DND-41 (cell line): Measurements from ENCODE around the gene MCTP1.

Experiments used
- ATAC-seq: fragments of 200-7000 bp; cut with Tn5 transposase; 3 replicates; pipeline ENCODE4 v1.9.1; 2021; ENCODE audit warnings: low read depth; ENCODE audit not compliant: insufficient read depth
- DNase-seq: peaks from one replicate; pipeline ENCODE4 v3.0.0-alpha.2; 2020
- H2AFZ ChIP-seq: 2 replicates; pipeline ENCODE4 v1.6.0; 2012; ENCODE audit warnings: low read depth, low read length
- H3K27ac ChIP-seq: 2 replicates; pipeline ENCODE4 v1.5.1; 2012; ENCODE audit warnings: low read length, inconsistent platforms
- H3K27me3 ChIP-seq: fragments of 200-600 bp; sonication (generic); 2 replicates; pipeline ENCODE4 v1.6.0; 2012; ENCODE audit warnings: low read length, mild to moderate bottlenecking, inconsistent platforms; ENCODE audit not compliant: insufficient read depth, poor library complexity
- H3K36me3 ChIP-seq: 2 replicates; pipeline ENCODE4 v1.5.1; 2012; ENCODE audit warnings: low read length, inconsistent platforms; ENCODE audit not compliant: insufficient read depth
- H3K4me1 ChIP-seq: 2 replicates; pipeline ENCODE4 v1.5.1; 2012; ENCODE audit warnings: mild to moderate bottlenecking, low read length; ENCODE audit not compliant: insufficient read depth
- H3K4me2 ChIP-seq: 2 replicates; pipeline ENCODE4 v1.6.0; 2012; ENCODE audit warnings: mild to moderate bottlenecking, moderate library complexity, low read length, inconsistent platforms; ENCODE audit not compliant: insufficient read depth
- H3K4me3 ChIP-seq, 2 experiments: fragments of 200-600 bp in 1 of 2; shearing (Covaris generic) in 1 of 2; 2 replicates each; pipeline ENCODE4 v1.5.1; 2012 to 2016; ENCODE audit warnings: inconsistent platforms in 2 of 2, low read length in 2 of 2, mild to moderate bottlenecking in 2 of 2, low read depth in 1 of 2, moderate library complexity in 1 of 2
- H3K79me2 ChIP-seq: 2 replicates; pipeline ENCODE4 v1.6.0; 2012; ENCODE audit warnings: low read length, inconsistent platforms; ENCODE audit not compliant: insufficient read depth
- H3K9ac ChIP-seq: 2 replicates; pipeline ENCODE4 v1.6.0; 2012; ENCODE audit warnings: low read depth, mild to moderate bottlenecking, inconsistent platforms, low read length, moderate library complexity
- H3K9me3 ChIP-seq: 2 replicates; pipeline ENCODE4 v1.5.1; 2012; ENCODE audit warnings: low read length, moderate library complexity, mild to moderate bottlenecking, inconsistent platforms; ENCODE audit not compliant: insufficient read depth, severe bottlenecking
- H4K20me1 ChIP-seq: 2 replicates; pipeline ENCODE4 v1.6.0; 2012; ENCODE audit warnings: low read length; ENCODE audit not compliant: insufficient read depth
- EZH2 ChIP-seq: IDR thresholded peaks from 3 replicates; pipeline ENCODE4 v1.6.1; 2012; ENCODE audit warnings: borderline replicate concordance, low read depth, mild to moderate bottlenecking, moderate library complexity, low read length, inconsistent platforms; ENCODE audit not compliant: severe bottlenecking
- TF ChIP-seq, protein P1 (sequence below): IDR thresholded peaks from 2 replicates; pipeline ENCODE4 v1.5.1; 2012; ENCODE audit warnings: borderline replicate concordance, low read length, moderate library complexity, mild to moderate bottlenecking; ENCODE audit not compliant: poor library complexity, severe bottlenecking; ENCODE audit errors: extremely low read depth

Gene MCTP1

DNA sequence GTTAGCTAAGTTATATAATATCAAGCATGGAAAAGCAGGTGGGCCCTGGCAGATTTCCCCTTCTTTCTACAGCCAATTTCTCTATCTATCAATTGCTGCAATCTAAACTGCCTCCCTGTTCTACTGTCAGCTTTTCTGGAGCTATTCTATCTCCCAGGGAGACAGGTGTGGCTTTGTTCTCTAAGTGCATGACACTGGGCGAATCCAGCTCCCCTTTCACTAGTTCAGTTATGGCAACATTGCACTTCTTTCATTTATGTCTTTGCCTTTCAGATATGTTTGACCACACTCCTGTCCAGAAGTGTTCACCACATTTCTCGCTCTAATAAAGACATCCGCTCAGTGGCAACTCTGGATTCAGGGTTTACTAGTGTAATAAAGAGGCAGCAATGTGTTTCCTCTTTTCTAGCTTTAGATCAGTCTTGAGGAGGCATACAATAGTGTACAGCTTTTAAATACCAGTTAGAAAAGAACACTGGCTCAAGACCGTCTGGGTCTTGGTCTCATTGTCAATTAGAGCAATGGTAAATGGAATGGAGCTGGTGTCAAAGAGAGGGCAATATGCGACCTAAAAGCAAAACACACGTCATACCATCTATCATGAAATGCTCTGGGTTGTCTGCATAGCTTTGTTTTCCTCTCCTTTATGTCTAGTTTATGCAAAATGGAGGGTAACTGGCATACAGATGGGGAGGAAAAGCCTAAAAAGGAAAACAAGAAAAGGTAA lies 469.4 kb downstream of the MCTP1 start:
- no peak for ATAC-seq
- DNase-seq: no peak
- no peak overlapping the region for H3K9ac ChIP-seq
- no peak overlapping the region for H3K4me2 ChIP-seq
- H2AFZ ChIP-seq: no peak overlapping the region
- H3K79me2 ChIP-seq: no peaks in the 10 kb centered on the region
- no peaks in the 10 kb centered on the region for H3K27me3 ChIP-seq
- H3K27ac ChIP-seq: no peak overlapping the region
- H4K20me1 ChIP-seq: no peaks in the 10 kb centered on the region
- TF ChIP-seq, protein P1, sequence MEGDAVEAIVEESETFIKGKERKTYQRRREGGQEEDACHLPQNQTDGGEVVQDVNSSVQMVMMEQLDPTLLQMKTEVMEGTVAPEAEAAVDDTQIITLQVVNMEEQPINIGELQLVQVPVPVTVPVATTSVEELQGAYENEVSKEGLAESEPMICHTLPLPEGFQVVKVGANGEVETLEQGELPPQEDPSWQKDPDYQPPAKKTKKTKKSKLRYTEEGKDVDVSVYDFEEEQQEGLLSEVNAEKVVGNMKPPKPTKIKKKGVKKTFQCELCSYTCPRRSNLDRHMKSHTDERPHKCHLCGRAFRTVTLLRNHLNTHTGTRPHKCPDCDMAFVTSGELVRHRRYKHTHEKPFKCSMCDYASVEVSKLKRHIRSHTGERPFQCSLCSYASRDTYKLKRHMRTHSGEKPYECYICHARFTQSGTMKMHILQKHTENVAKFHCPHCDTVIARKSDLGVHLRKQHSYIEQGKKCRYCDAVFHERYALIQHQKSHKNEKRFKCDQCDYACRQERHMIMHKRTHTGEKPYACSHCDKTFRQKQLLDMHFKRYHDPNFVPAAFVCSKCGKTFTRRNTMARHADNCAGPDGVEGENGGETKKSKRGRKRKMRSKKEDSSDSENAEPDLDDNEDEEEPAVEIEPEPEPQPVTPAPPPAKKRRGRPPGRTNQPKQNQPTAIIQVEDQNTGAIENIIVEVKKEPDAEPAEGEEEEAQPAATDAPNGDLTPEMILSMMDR: no peak
- no peak for TF ChIP-seq EZH2
- H3K9me3 ChIP-seq: no peaks in the 10 kb centered on the region
- H3K4me1 ChIP-seq: no peaks in the 10 kb centered on the region
- no peak overlapping the region for H3K4me3 ChIP-seq
- no peaks in the 10 kb centered on the region for H3K36me3 ChIP-seq

DNA sequence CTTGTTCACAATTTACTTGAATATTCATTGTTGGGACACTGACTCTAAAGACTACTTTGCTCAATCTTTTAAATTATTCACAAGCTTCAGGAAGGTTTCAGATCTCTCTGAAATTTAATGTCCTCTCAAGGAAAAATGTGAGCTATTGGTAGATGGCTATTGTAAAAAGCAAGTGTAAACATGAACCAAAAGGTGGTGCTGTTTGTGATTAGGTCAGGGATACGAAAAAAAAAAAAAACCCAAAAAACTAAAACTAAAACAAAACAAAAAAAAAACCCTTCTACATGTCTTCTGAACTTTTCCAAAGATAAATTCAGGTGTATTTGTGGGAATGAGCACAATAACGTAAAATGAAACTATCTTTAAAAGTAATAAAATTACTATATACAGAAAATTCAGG lies 472.7 kb downstream of the MCTP1 start:
- ATAC-seq: no peak
- TF ChIP-seq, protein P1: no peak
- TF ChIP-seq EZH2: no peak
- Histone ChIP-seq H4K20me1 (no peaks in the 10 kb centered on the region), H3K4me3 (no peak overlapping the region), H3K9me3 (no peaks in the 10 kb centered on the region), H3K27ac (no peak overlapping the region), H3K4me1 (no peaks in the 10 kb centered on the region), H3K79me2 (no peaks in the 10 kb centered on the region), H3K36me3 (no peaks in the 10 kb centered on the region), H3K9ac (no peak overlapping the region), H3K4me2 (no peak overlapping the region), H3K27me3 (no peaks in the 10 kb centered on the region), H2AFZ (no peak overlapping the region)
- no peak for DNase-seq

DNA sequence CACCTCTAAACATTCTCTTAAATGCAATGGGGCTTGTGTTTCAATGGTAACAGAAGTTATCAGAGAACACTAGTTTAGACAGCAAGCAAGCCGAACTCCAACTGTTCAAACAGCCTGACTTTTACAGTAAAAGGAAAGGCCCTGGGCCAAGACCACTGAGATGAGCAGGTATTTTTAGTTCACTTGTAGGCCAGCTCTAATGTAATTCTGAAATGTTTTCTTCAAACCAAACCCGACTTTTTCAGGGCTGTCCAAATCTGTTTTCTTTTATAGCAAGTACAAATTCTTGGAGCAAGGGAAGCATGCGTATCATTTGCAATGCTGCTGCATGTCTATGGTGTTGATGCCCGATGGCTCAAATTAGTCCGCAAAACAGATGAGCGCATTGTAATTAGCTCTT lies 473.6 kb downstream of the MCTP1 start:
- H2AFZ ChIP-seq: no peak overlapping the region
- no peak overlapping the region for H3K4me2 ChIP-seq
- TF ChIP-seq, protein P1: no peak
- no peak for TF ChIP-seq EZH2

DNA sequence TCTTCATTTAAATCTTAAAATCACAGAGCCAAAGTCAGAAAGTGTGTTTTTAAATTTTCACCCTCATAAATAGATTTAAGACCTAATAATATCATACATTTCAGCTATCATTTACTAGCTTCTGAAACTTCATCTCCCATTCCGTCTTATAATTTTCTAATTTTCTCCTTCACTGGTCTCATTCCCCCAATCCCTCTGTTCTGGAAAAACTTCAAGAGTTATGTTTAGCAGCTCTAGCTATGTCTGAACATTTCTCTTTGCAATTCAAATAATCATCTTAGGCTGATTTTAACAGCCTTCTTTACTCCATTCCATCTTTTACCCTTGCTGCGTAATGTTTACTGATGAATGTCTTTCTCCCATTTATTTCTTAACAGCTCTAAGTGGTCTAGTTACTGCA lies 474.0 kb downstream of the MCTP1 start:
- no peak overlapping the region for H3K4me2 ChIP-seq
- no peaks in the 10 kb centered on the region for H3K79me2 ChIP-seq
- no peak overlapping the region for H3K4me3 ChIP-seq

More for the DNA sequence above, 473.6 kb downstream of the MCTP1 start:
- Histone ChIP-seq H3K9me3 (no peaks in the 10 kb centered on the region), H4K20me1 (no peaks in the 10 kb centered on the region), H3K27me3 (no peaks in the 10 kb centered on the region), H3K9ac (no peak overlapping the region), H3K27ac (no peak overlapping the region), H3K4me3 (no peak overlapping the region), H3K36me3 (no peaks in the 10 kb centered on the region), H3K79me2 (no peaks in the 10 kb centered on the region), H3K4me1 (no peaks in the 10 kb centered on the region)
- ATAC-seq (no peak), DNase-seq (no peak)

More for the DNA sequence above, 474.0 kb downstream of the MCTP1 start:
- ATAC-seq (no peak), DNase-seq (no peak)
- Histone ChIP-seq H3K4me1 (no peaks in the 10 kb centered on the region), H2AFZ (no peak overlapping the region), H3K27me3 (no peaks in the 10 kb centered on the region), H4K20me1 (no peaks in the 10 kb centered on the region), H3K27ac (no peak overlapping the region), H3K9me3 (no peaks in the 10 kb centered on the region), H3K9ac (no peak overlapping the region), H3K36me3 (no peaks in the 10 kb centered on the region)
- no peak for TF ChIP-seq EZH2
- TF ChIP-seq, protein P1: no peak
